ENCODE results near the gene EMID1. TPM values are rescaled to one million over a fixed set of nuclear protein-coding genes. Genes with fewer than 3 reads are reported as not detected.
A peak's percentile ranks its signal among the peaks of the same experiment; 100 is the strongest.

Gene EMID1
- total RNA-seq, 2 experiments from 2014 or later = 0.14 TPM; not detected in 1

GRCh38 chr22:29197096-29197495, 8.6 kb upstream of the EMID1 start:
- Mint-ChIP-seq H3K4me1 (ENCODE audit: low read depth) (peaks cover 4% of the 10 kb centered on the region), H3K27me3 (peaks cover 23% of the 10 kb centered on the region), H3K27ac (no peak overlapping the region), H3K9me3 (peaks cover 4% of the 10 kb centered on the region), H3K4me3 (no peak overlapping the region), H3K36me3 (ENCODE audit: low read depth) (no peaks in the 10 kb centered on the region)
- TF ChIP-seq, protein P1, sequence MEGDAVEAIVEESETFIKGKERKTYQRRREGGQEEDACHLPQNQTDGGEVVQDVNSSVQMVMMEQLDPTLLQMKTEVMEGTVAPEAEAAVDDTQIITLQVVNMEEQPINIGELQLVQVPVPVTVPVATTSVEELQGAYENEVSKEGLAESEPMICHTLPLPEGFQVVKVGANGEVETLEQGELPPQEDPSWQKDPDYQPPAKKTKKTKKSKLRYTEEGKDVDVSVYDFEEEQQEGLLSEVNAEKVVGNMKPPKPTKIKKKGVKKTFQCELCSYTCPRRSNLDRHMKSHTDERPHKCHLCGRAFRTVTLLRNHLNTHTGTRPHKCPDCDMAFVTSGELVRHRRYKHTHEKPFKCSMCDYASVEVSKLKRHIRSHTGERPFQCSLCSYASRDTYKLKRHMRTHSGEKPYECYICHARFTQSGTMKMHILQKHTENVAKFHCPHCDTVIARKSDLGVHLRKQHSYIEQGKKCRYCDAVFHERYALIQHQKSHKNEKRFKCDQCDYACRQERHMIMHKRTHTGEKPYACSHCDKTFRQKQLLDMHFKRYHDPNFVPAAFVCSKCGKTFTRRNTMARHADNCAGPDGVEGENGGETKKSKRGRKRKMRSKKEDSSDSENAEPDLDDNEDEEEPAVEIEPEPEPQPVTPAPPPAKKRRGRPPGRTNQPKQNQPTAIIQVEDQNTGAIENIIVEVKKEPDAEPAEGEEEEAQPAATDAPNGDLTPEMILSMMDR (IDR thresholded peaks at IDR 0.05) = no peak
- ChIA-PET POLR2A (no interaction called here), CTCF (interaction anchor here (2.0 kb wide), 1 partner anchor 48 kb away, joined by 5 read pairs; no protein-coding TSS in a partner anchor)
- intact Hi-C loops (cut with micrococcal nuclease) = no loop called here
- no peak for DNase-seq
- no peak for ATAC-seq

DNA sequence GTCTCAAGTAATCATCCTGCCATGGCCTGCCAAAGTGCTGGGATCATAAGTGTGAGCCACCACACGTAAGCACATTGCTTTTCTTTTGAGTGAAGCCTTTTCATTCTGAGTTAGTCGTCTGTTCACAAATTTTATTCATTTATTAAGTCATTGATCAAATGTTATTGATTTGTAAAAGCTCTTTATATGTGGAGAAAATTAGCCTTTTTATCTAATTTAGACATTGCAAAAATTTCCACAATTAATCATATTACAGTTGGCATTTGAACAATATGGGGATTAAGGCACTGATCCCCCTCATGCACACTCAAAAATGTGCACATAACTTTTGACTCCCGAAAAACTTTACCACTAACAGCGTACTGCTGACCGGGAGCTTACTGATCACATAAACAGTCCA, 7.5 kb upstream of the EMID1 start:
- no peak overlapping the region for H3K27ac Mint-ChIP-seq
- TF ChIP-seq, protein P1 (IDR thresholded peaks at IDR 0.05) = no peak
- ATAC-seq = no peak
- intact Hi-C loops (cut with micrococcal nuclease) = no loop called here
- peaks cover 24% of the 10 kb centered on the region for H3K27me3 Mint-ChIP-seq
- ChIA-PET POLR2A (interaction anchor here (1.2 kb wide), 1 partner anchor 13 kb away, joined by 3 read pairs; no protein-coding TSS in a partner anchor), CTCF (interaction anchor here (1.4 to 2.0 kb wide), 2 partner anchors 47 kb away, joined by 4 to 5 read pairs; no protein-coding TSS in a partner anchor)
- DNase-seq = no peak
- no peak overlapping the region for H3K4me3 Mint-ChIP-seq
- H3K4me1 Mint-ChIP-seq (ENCODE audit: low read depth) = peaks cover 16% of the 10 kb centered on the region
- H3K36me3 Mint-ChIP-seq (ENCODE audit: low read depth) = no peaks in the 10 kb centered on the region
- peaks cover 4% of the 10 kb centered on the region for H3K9me3 Mint-ChIP-seq

- ChIA-PET CTCF (interaction anchor here (1.4 kb wide), 1 partner anchor 46 kb away, joined by 4 read pairs; no protein-coding TSS in a partner anchor), POLR2A (no interaction called here)
- H3K4me1 Mint-ChIP-seq (ENCODE audit: low read depth) = peaks cover 21% of the 10 kb centered on the region
- DNase-seq (no peak), ATAC-seq (no peak)
- H3K27ac Mint-ChIP-seq = no peak overlapping the region
- no peak overlapping the region for H3K4me3 Mint-ChIP-seq
- peaks cover 36% of the 10 kb centered on the region for H3K27me3 Mint-ChIP-seq
- H3K36me3 Mint-ChIP-seq (ENCODE audit: low read depth) = no peaks in the 10 kb centered on the region
- intact Hi-C loops (cut with micrococcal nuclease) = no loop called here
- peaks cover 2% of the 10 kb centered on the region for H3K9me3 Mint-ChIP-seq
- TF ChIP-seq, protein P1 (IDR thresholded peaks at IDR 0.05) = no peak
These were observed 5.8 kb upstream of the EMID1 start for GRCh38 chr22:29199702-29200400.

- H3K36me3 Mint-ChIP-seq (ENCODE audit: low read depth) = no peaks in the 10 kb centered on the region
- no peak for ATAC-seq
- TF ChIP-seq, protein P1 (IDR thresholded peaks at IDR 0.05) = no peak
- intact Hi-C loops (cut with micrococcal nuclease) = no loop called here
- H3K27ac Mint-ChIP-seq = no peak overlapping the region
- CTCF ChIA-PET = no interaction called here
- DNase-seq = no peak
- no peaks in the 10 kb centered on the region for H3K9me3 Mint-ChIP-seq
- POLR2A ChIA-PET = no interaction called here
- no peak overlapping the region for H3K4me3 Mint-ChIP-seq
- H3K4me1 Mint-ChIP-seq (ENCODE audit: low read depth) = peaks cover 21% of the 10 kb centered on the region
- peaks cover 38% of the 10 kb centered on the region for H3K27me3 Mint-ChIP-seq
These were observed 4.8 kb upstream of the EMID1 start for GRCh38 chr22:29200901-29201300.

- Mint-ChIP-seq H3K4me1 (ENCODE audit: low read depth) (peaks cover 25% of the 10 kb centered on the region), H3K27ac (peak overlapping the region; percentile 80), H3K4me3 (no peak overlapping the region), H3K27me3 (peaks cover 41% of the 10 kb centered on the region), H3K9me3 (no peaks in the 10 kb centered on the region), H3K36me3 (ENCODE audit: low read depth) (no peaks in the 10 kb centered on the region)
- ATAC-seq = no peak
- no peak for DNase-seq
- TF ChIP-seq, protein P1 (IDR thresholded peaks at IDR 0.05) = no peak
- CTCF ChIA-PET = interaction anchor here (2.2 to 4.1 kb wide), 2 partner anchors 48 to 122 kb away, joined by 5 to 12 read pairs; no protein-coding TSS in a partner anchor
- POLR2A ChIA-PET = interaction anchor here (1.0 kb wide), 1 partner anchor 41 kb away, joined by 3 read pairs; no protein-coding TSS in a partner anchor
- intact Hi-C loops (cut with micrococcal nuclease) = no loop called here
These were observed 3.9 kb upstream of the EMID1 start for GRCh38 chr22:29201782-29202181.

Measured in activated CD8-positive, alpha-beta T cell treated with anti-CD3 and anti-CD28 coated beads for 36 hours (primary cell).